ENCODE data around the gene PTEN. TPM values are rescaled to one million over a fixed set of nuclear protein-coding genes. Genes with fewer than 3 reads are reported as not detected.

The PTEN gene
- total and polyA plus RNA-seq, 9 of the 15 experiments (the other 6 are each of a cell fraction or from before 2014, with no cell fraction given), result 8.4 to 56.9 (median 22.2) TPM

DNA sequence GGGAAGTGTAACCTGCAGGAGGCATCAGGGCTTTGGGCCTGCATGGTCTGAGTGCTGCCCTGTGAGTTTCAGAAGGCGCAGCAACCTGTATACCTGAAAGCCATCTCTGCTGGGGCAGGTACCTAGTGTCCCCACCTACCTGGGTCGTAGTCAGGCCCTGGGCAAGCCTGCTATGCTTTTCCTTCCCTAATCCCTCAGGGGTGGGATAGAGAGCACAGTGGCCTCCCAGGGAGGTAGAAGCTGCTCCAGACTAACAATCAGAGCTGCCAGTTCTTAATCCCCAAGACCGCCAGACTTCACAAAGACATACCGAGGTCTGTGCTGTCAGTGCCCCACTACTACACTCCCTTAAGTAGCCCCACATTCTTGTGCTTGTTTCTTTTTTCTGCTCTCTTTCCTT is 52.0 kb downstream of the PTEN start:
- Histone ChIP-seq H2AFZ (ENCODE audit: low read depth, low read length) (no peak overlapping the region), H3K36me3 (ENCODE audit: control insufficient read depth, insufficient read depth, low read length) (peaks cover 7% of the 10 kb centered on the region; the same call in 1 of the 3 replicates), H4K20me1 (replicated peaks; ENCODE audit: control insufficient read depth, insufficient read depth, low read length) (no peaks in the 10 kb centered on the region), H3K9me3 (replicated peaks; ENCODE audit: control insufficient read depth, insufficient read depth, low read depth, low read length) (peaks cover 3% of the 10 kb centered on the region; the same call in 1 of the 2 replicates), H3K4me3 (no peak overlapping the region), H3K27ac (ENCODE audit: extremely low read depth, low read depth, low read length) (no peak overlapping the region), H3K9ac (ENCODE audit: insufficient read depth in 1 of 2, low read depth in 2 of 2, low read length in 2 of 2) (0 out of 4 replicates have a peak overlapping the region, but pooled peaks of 1 of the 2 experiments have one; percentile 52), H3K4me2 (ENCODE audit: insufficient read depth, low read length) (no peak overlapping the region), H3K79me2 (ENCODE audit: control insufficient read depth, insufficient read depth, low read length) (peaks cover 87% of the 10 kb centered on the region), H3K4me1 (replicated peaks in 1 of 2; ENCODE audit: control insufficient read depth in 2 of 2, insufficient read depth in 2 of 2, low read length in 2 of 2) (peaks cover 0 to 3% of the 10 kb centered on the region in 2 experiments; a peak in 1 of 5 replicates), H3K27me3 (ENCODE audit: control insufficient read depth in 2 of 2, insufficient read depth in 2 of 2, low read length in 2 of 2) (no peaks in the 10 kb centered on the region), H3K9me1 (ENCODE audit: control insufficient read depth, insufficient read depth, low read length) (no peaks in the 10 kb centered on the region)
- ATAC-seq, result peak; percentile 42
- in situ Hi-C loops (cut with MboI) (no loop called here), intact Hi-C loops (cut with micrococcal nuclease) (no loop called here)
- 85% methylated on average over 4 of the region's 4 CpGs for WGBS (ENCODE audit: insufficient coverage, low coverage, missing lambda C conversion rate)
- BruUV-seq (replicated peaks), result no TSS peak
- no peak for DNase-seq (ENCODE audit: extremely low read depth in 1 of 4, low spot score in 3 of 4)
- POLR2A ChIA-PET, result no interaction called here
- CTCF ChIA-PET (ENCODE audit: low intra/inter-chr PET ratio), result no interaction called here
- FAIRE-seq, result no peak
- TF ChIP-seq ZNF165 (CRISPR knock-in tag; IDR thresholded peaks at IDR 0.05; ENCODE audit: borderline replicate concordance) (no peak), DEAF1 (CRISPR knock-in tag; IDR thresholded peaks at IDR 0.05) (no peak), ZEB2 (IDR thresholded peaks at IDR 0.05) (no peak), SMAD4 (CRISPR knock-in tag; conservative IDR thresholded peaks at IDR 0.05) (no peak), ZNF224 (CRISPR knock-in tag; IDR thresholded peaks at IDR 0.05) (no peak), STAG1 (CRISPR knock-in tag; IDR thresholded peaks at IDR 0.05; ENCODE audit: borderline replicate concordance) (no peak), ETV6 (IDR thresholded peaks at IDR 0.05; ENCODE audit: borderline replicate concordance in 1 of 2, low read depth in 2 of 2, low read length in 1 of 2) (no peak), ETV6 (CRISPR knock-in tag; IDR thresholded peaks at IDR 0.05; ENCODE audit: borderline replicate concordance) (no peak), SRF (CRISPR knock-in tag; IDR thresholded peaks at IDR 0.05) (no peak), ZBTB40 (IDR thresholded peaks at IDR 0.05) (no peak), ZBTB40 (CRISPR knock-in tag; IDR thresholded peaks at IDR 0.05) (no peak)
- TF ChIP-seq, protein P1, sequence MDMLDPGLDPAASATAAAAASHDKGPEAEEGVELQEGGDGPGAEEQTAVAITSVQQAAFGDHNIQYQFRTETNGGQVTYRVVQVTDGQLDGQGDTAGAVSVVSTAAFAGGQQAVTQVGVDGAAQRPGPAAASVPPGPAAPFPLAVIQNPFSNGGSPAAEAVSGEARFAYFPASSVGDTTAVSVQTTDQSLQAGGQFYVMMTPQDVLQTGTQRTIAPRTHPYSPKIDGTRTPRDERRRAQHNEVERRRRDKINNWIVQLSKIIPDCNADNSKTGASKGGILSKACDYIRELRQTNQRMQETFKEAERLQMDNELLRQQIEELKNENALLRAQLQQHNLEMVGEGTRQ (CRISPR knock-in tag; IDR thresholded peaks at IDR 0.05), result no peak

Data from K562 (cell line).